HCT116 (cell line): Measurements from ENCODE around the gene TRPV2. TPM values are rescaled to one million over a fixed set of nuclear protein-coding genes. Genes with fewer than 3 reads are reported as not detected.

Experiments used
- ATAC-seq: fragments of 200-7000 bp; cut with Tn5 transposase; 2 replicates; pipeline ENCODE4 v1.9.1; 2020; ENCODE audit warnings: mild to moderate bottlenecking, moderate library complexity
- BruUV-seq: library from RNA; stranded (reverse); fragments of 400-500 nt; replicated peaks from 2 replicates; lab custom pipeline; 2021; lab: Mats Ljungman, UMichigan
- CTCF ChIA-PET: fragments of 300-600 bp; sonication (Branson Sonifier 250); formaldehyde crosslinking; loops from one replicate; lab custom pipeline; 2021; ENCODE audit warnings: antibody characterized with exemption; lab: Charles Lee
- POLR2A ChIA-PET: fragments of 300-600, 350-600 bp; sonication (Branson Sonifier 250); formaldehyde crosslinking; loops from one replicate; lab custom pipeline; 2021; ENCODE audit warnings: antibody characterized with exemption; lab: Charles Lee
- RAD21 ChIA-PET, 2 experiments: fragments of 300-600 bp; sonication (Branson Sonifier 250); formaldehyde crosslinking; loops; one replicate each; lab custom pipeline; 2023; ENCODE audit warnings: low total read pairs in 2 of 2; ENCODE audit not compliant: uncharacterized antibody in 2 of 2, unreplicated experiment in 2 of 2, low non-redundant PET in 1 of 2; lab: Charles Lee
- DNase-seq: peaks from one replicate; pipeline ENCODE4 v3.0.0-alpha.2; 2010; ENCODE audit warnings: low read depth, low spot score
- H2AFZ ChIP-seq: fragments of 200-600 bp; shearing (Covaris generic), sonication (generic); 2 replicates; pipeline ENCODE4 v1.6.1; 2017; ENCODE audit warnings: low read depth, mixed run types, mixed read lengths, antibody characterized with exemption, low read length; ENCODE audit not compliant: poor library complexity, severe bottlenecking
- H3K27ac ChIP-seq: 2 replicates; pipeline ENCODE4 v1.5.1; 2012; ENCODE audit warnings: low read depth, low read length
- H3K27me3 ChIP-seq: fragments of 200-600 bp; sonication (generic); 2 replicates; pipeline ENCODE4 v1.6.1; 2016; ENCODE audit warnings: mixed run types, low read length, mixed read lengths; ENCODE audit not compliant: insufficient read depth
- H3K36me3 ChIP-seq, 2 experiments: fragments of 200-500 bp in 1 of 2; fragments of 200-600 bp in 1 of 2; sonication (Bioruptor generic) in 1 of 2; sonication (generic) in 1 of 2; 2 replicates each; pipeline versions ENCODE4 v1.5.1 to v1.6.1; 2014 to 2016; ENCODE audit warnings: low read length in 2 of 2, inconsistent platforms in 1 of 2, mixed read lengths in 1 of 2, mixed run types in 1 of 2; ENCODE audit not compliant: insufficient read depth in 2 of 2, control insufficient read depth in 1 of 2
- H3K4me1 ChIP-seq, 2 experiments: fragments of 200-600 bp in 1 of 2; sonication (generic) in 1 of 2; 2 replicates each; pipeline versions ENCODE4 v1.5.1 to v1.6.1; 2012 to 2017; ENCODE audit warnings: low read length in 2 of 2, inconsistent platforms in 1 of 2, mild to moderate bottlenecking in 1 of 2, mixed read lengths in 1 of 2, mixed run types in 1 of 2, moderate library complexity in 1 of 2; ENCODE audit not compliant: insufficient read depth in 2 of 2, control insufficient read depth in 1 of 2
- H3K4me2 ChIP-seq: fragments of 200-600 bp; sonication (generic); 2 replicates; pipeline ENCODE4 v1.6.1; 2017; ENCODE audit warnings: mixed run types, low read length, mixed read lengths
- H3K4me3 ChIP-seq, 2 experiments: fragments of 200-600 bp in 1 of 2; sonication (generic) in 1 of 2; replicated peaks in 1 of 2; 2 replicates each; pipeline ENCODE4 v1.5.1; 2011 to 2016; ENCODE audit warnings: low read length in 2 of 2, control low read depth in 1 of 2, low read depth in 1 of 2, mild to moderate bottlenecking in 1 of 2, mixed read lengths in 1 of 2, mixed run types in 1 of 2
- H3K79me2 ChIP-seq: fragments of 200-600 bp; sonication (generic); 2 replicates; pipeline ENCODE4 v1.6.1; 2017; ENCODE audit warnings: mild to moderate bottlenecking, mixed run types, low read length, moderate library complexity, mixed read lengths; ENCODE audit not compliant: insufficient read depth
- H3K9ac ChIP-seq: fragments of 200-600 bp; sonication (generic); 2 replicates; pipeline ENCODE4 v1.6.1; 2016; ENCODE audit warnings: low read length, mixed read lengths
- H3K9me2 ChIP-seq: fragments of 200-600 bp; sonication (generic), shearing (Covaris generic); 2 replicates; pipeline ENCODE4 v1.6.1; 2017; ENCODE audit warnings: mixed run types, mild to moderate bottlenecking, moderate library complexity; ENCODE audit not compliant: insufficient read depth
- H3K9me3 ChIP-seq, 2 experiments: fragments of 200-500 bp in 1 of 2; fragments of 200-600 bp in 1 of 2; sonication (Bioruptor generic) in 1 of 2; sonication (generic) in 1 of 2; 2 replicates each; pipeline ENCODE4 v1.6.1; 2014 to 2017; ENCODE audit warnings: low read length in 2 of 2, mixed read lengths in 2 of 2, inconsistent platforms in 1 of 2, low read depth in 1 of 2, mild to moderate bottlenecking in 1 of 2, mixed run types in 1 of 2, moderate library complexity in 1 of 2; ENCODE audit not compliant: control insufficient read depth in 1 of 2, insufficient read depth in 1 of 2
- H4K20me1 ChIP-seq: fragments of 200-600 bp; sonication (generic), shearing (Covaris generic); 2 replicates; pipeline ENCODE4 v1.6.1; 2017; ENCODE audit warnings: mixed run types, mild to moderate bottlenecking, moderate library complexity; ENCODE audit not compliant: insufficient read depth
- CBX3 ChIP-seq: IDR thresholded peaks from 2 replicates; pipeline ENCODE4 v1.6.1; 2012; ENCODE audit warnings: low read depth
- CEBPB ChIP-seq: IDR thresholded peaks from 2 replicates; pipeline ENCODE4 v1.6.1; 2012; ENCODE audit warnings: low read depth
- EGR1 ChIP-seq: IDR thresholded peaks from 2 replicates; pipeline ENCODE4 v1.6.1; 2012; ENCODE audit warnings: low read depth
- ELF1 ChIP-seq: IDR thresholded peaks from 2 replicates; pipeline ENCODE4 v1.6.1; 2012; ENCODE audit warnings: low read depth, borderline replicate concordance
- EZH2 ChIP-seq: fragments of 200-600 bp; sonication (generic); IDR thresholded peaks from 2 replicates; pipeline ENCODE4 v1.6.1; 2017; ENCODE audit warnings: antibody characterized with exemption, mixed run types
- EZH2phosphoT487 ChIP-seq: fragments of 200-600 bp; IDR thresholded peaks from 2 replicates; pipeline ENCODE4 v1.6.1; 2018; ENCODE audit warnings: antibody characterized with exemption, borderline replicate concordance
- FOSL1 ChIP-seq: IDR thresholded peaks from 2 replicates; pipeline ENCODE4 v1.6.1; 2012; ENCODE audit warnings: low read depth
- POLR2A ChIP-seq: IDR thresholded peaks from 2 replicates; pipeline ENCODE4 v1.7.0; 2011; ENCODE audit warnings: borderline replicate concordance; ENCODE audit not compliant: insufficient read depth, insufficient read length; ENCODE audit errors: extremely low read depth
- POLR2AphosphoS5 ChIP-seq: IDR thresholded peaks from 2 replicates; pipeline ENCODE4 v1.6.1; 2011; ENCODE audit warnings: mild to moderate bottlenecking, low read depth, low read length, moderate library complexity
- RAD21 ChIP-seq: IDR thresholded peaks from 2 replicates; pipeline ENCODE4 v1.6.1; 2012; ENCODE audit warnings: low read depth, mild to moderate bottlenecking
- REST ChIP-seq: IDR thresholded peaks from 2 replicates; pipeline ENCODE4 v1.6.1; 2012; ENCODE audit warnings: low read depth
- SIN3A ChIP-seq: IDR thresholded peaks from 2 replicates; pipeline ENCODE4 v1.6.1; 2012; ENCODE audit warnings: low read depth
- SRF ChIP-seq: IDR thresholded peaks from 2 replicates; pipeline ENCODE4 v1.6.1; 2012; ENCODE audit warnings: low read depth
- YY1 ChIP-seq: IDR thresholded peaks from 2 replicates; pipeline ENCODE4 v1.6.1; 2011; ENCODE audit warnings: low read length, low read depth, moderate library complexity, mild to moderate bottlenecking; ENCODE audit not compliant: insufficient replicate concordance; ENCODE audit errors: extremely low read depth
- ZFX ChIP-seq: fragments of 450-650 bp; IDR thresholded peaks from 2 replicates; pipeline ENCODE4 v1.6.1; 2017
- ZNF274 ChIP-seq: fragments of 200-500 bp; sonication (Bioruptor generic); IDR thresholded peaks from 2 replicates; pipeline ENCODE4 v1.6.1; 2014; ENCODE audit warnings: mild to moderate bottlenecking, low read depth, low read length, inconsistent platforms
- intact Hi-C: fragments of 100-400 bp; cut with micrococcal nuclease; formaldehyde crosslinking; loops from 2 replicates; pipeline ENCODE4 v1.10.0; 2022
- total RNA-seq: library from RNA; stranded (reverse); gene quantifications from one replicate; pipeline ENCODE4 v1.2.1, GENCODE V29; 2021; ENCODE audit not compliant: unreplicated experiment
- TF ChIP-seq, protein P1 (sequence below): IDR thresholded peaks from 2 replicates; pipeline ENCODE4 v1.6.1; 2012

The TRPV2 gene
- total RNA-seq, 1 experiment from 2014 or later: 2.7 TPM

GRCh38 chr17:16407911-16408588, 7.3 kb upstream of the TRPV2 start:
- BruUV-seq: no TSS peak
- H3K9ac ChIP-seq: no peak overlapping the region
- no peaks in the 10 kb centered on the region for H3K79me2 ChIP-seq
- H3K4me1 ChIP-seq: peaks cover 0 to 3% of the 10 kb centered on the region in 2 experiments; a peak in 1 of 4 replicates
- CTCF ChIA-PET: interaction anchor here (0.9 kb wide), 1 partner anchor 44 kb away, joined by 3 read pairs; no protein-coding TSS in a partner anchor
- intact Hi-C loops: no loop called here
- DNase-seq: no peak
- no peaks in the 10 kb centered on the region for H3K27me3 ChIP-seq
- no peaks in the 10 kb centered on the region for H3K9me3 ChIP-seq
- H4K20me1 ChIP-seq: no peaks in the 10 kb centered on the region
- TF ChIP-seq SIN3A (no peak), EZH2phosphoT487 (no peak)
- TF ChIP-seq, protein P1, sequence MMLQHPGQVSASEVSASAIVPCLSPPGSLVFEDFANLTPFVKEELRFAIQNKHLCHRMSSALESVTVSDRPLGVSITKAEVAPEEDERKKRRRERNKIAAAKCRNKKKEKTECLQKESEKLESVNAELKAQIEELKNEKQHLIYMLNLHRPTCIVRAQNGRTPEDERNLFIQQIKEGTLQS: no peak
- TF ChIP-seq, all 23 proteins: peak for 0
- no peak overlapping the region for H3K27ac ChIP-seq
- ATAC-seq: no peak
- H3K36me3 ChIP-seq: no peaks in the 10 kb centered on the region
- no peaks in the 10 kb centered on the region for H3K9me2 ChIP-seq
- ChIA-PET POLR2A (interaction anchor here (0.9 kb wide), 1 partner anchor 30 kb away, joined by 3 read pairs; no protein-coding TSS in a partner anchor), RAD21 (no interaction called here)
- no peak overlapping the region for H3K4me2 ChIP-seq
- H3K4me3 ChIP-seq: no peak overlapping the region
- no peak overlapping the region for H2AFZ ChIP-seq

- Histone ChIP-seq H3K4me3 (no peak overlapping the region), H2AFZ (no peak overlapping the region), H3K9me3 (no peaks in the 10 kb centered on the region), H3K9me2 (no peaks in the 10 kb centered on the region), H3K36me3 (no peaks in the 10 kb centered on the region), H3K79me2 (no peaks in the 10 kb centered on the region), H3K4me1 (peaks cover 40 to 47% of the 10 kb centered on the region in 2 experiments), H3K27me3 (no peaks in the 10 kb centered on the region), H4K20me1 (no peaks in the 10 kb centered on the region), H3K4me2 (no peak overlapping the region), H3K9ac (no peak overlapping the region), H3K27ac (no peak overlapping the region)
- ChIA-PET CTCF (interaction anchor here (1.4 kb wide), 1 partner anchor 10 kb away, joined by 4 read pairs; no protein-coding TSS in a partner anchor), RAD21 (interaction anchor here in 1 of 2 experiments (0.7 kb wide), 1 partner anchor 21 kb away, joined by 3 read pairs; no protein-coding TSS in a partner anchor), POLR2A (interaction anchor here (3.5 kb wide), 1 partner anchor 21 kb away, joined by 30 read pairs; no protein-coding TSS in a partner anchor)
- TF ChIP-seq ZNF274: no peak
- TF ChIP-seq POLR2A: no peak
- TF ChIP-seq REST: no peak
- no peak for TF ChIP-seq RAD21
- TF ChIP-seq SRF: no peak
- no peak for TF ChIP-seq YY1
- TF ChIP-seq POLR2AphosphoS5: no peak
- no peak for TF ChIP-seq FOSL1
- no peak for TF ChIP-seq EZH2
- TF ChIP-seq CBX3: no peak
- TF ChIP-seq ELF1: no peak
- no peak for TF ChIP-seq SIN3A
- no peak for TF ChIP-seq CEBPB
- no peak for TF ChIP-seq EGR1
- TF ChIP-seq ZFX: no peak
- intact Hi-C loops: no loop called here
- BruUV-seq: no TSS peak
- DNase-seq (no peak), ATAC-seq (no peak)
Measured at GRCh38 chr17:16417399-16417798, 2.0 kb downstream of the TRPV2 start.
